C1 segment of cervical spinal cord (tissue), 14 donors: ENCODE measurements around the gene NEGR1.

ENCODE experiments used
- DNase-seq, 14 donors: peaks; one replicate each; lab custom pipeline; 2025; lab: John Stamatoyannopoulos, UW

Gene NEGR1

GRCh38 chr1:72037745-72038343, 244.5 kb downstream of the NEGR1 start:
- DNase-seq, result peak in 1 of 14 donors; percentile 1

- DNase-seq, result no peak
Measured at GRCh38 chr1:72034827-72035226, 247.5 kb downstream of the NEGR1 start.

GRCh38 chr1:72023063-72023930, 259.0 kb downstream of the NEGR1 start:
- DNase-seq, result no peak

GRCh38 chr1:72018562-72018961, 263.8 kb downstream of the NEGR1 start:
- DNase-seq, result no peak

GRCh38 chr1:72015006-72015405, 267.3 kb downstream of the NEGR1 start:
- DNase-seq, result no peak

GRCh38 chr1:72013161-72013560, 269.2 kb downstream of the NEGR1 start:
- no peak for DNase-seq

- DNase-seq, result no peak
Measured at GRCh38 chr1:72011721-72012120, 270.6 kb downstream of the NEGR1 start.

- no peak for DNase-seq
Measured at GRCh38 chr1:72010094-72010431, 272.3 kb downstream of the NEGR1 start.

- DNase-seq, result no peak
Measured at GRCh38 chr1:72009173-72010093, 272.9 kb downstream of the NEGR1 start.

GRCh38 chr1:72007312-72007711, 275.0 kb downstream of the NEGR1 start:
- DNase-seq, result no peak

- no peak for DNase-seq
Measured at GRCh38 chr1:72006092-72006491, 276.2 kb downstream of the NEGR1 start.

- DNase-seq, result no peak
Measured at GRCh38 chr1:72003092-72003491, 279.2 kb downstream of the NEGR1 start.

- DNase-seq, result no peak
Measured at GRCh38 chr1:72000809-72001208, 281.5 kb downstream of the NEGR1 start.

GRCh38 chr1:71994646-71995045, 287.7 kb downstream of the NEGR1 start:
- DNase-seq, result no peak

GRCh38 chr1:71987181-71987580, 295.2 kb downstream of the NEGR1 start:
- DNase-seq, result no peak

GRCh38 chr1:71986160-71986559, 296.2 kb downstream of the NEGR1 start:
- DNase-seq, result no peak

- no peak for DNase-seq
Measured at GRCh38 chr1:71980556-71980955, 301.8 kb downstream of the NEGR1 start.

GRCh38 chr1:71979882-71980281, 302.5 kb downstream of the NEGR1 start:
- no peak for DNase-seq

- no peak for DNase-seq
Measured at GRCh38 chr1:71967670-71968069, 314.7 kb downstream of the NEGR1 start.

GRCh38 chr1:71964188-71964587, 318.2 kb downstream of the NEGR1 start:
- no peak for DNase-seq

GRCh38 chr1:71956613-71957285, 325.6 kb downstream of the NEGR1 start:
- no peak for DNase-seq

- DNase-seq, result no peak
Measured at GRCh38 chr1:71950579-71950978, 331.8 kb downstream of the NEGR1 start.
